ENCODE data around the gene CASK.
"Not testable (repeated sequence)": the region's sequence is repeated elsewhere in the genome, so short reads cannot be mapped to it uniquely, and the experiment has no call there.

Gene CASK

GRCh38 chrX:41722214-41722613 lies 201.1 kb downstream of the CASK start:
- H3K9ac ChIP-seq (ENCODE audit: low read length), result no peak overlapping the region
- no peaks in the 10 kb centered on the region for H3K9me3 ChIP-seq (replicated peaks; ENCODE audit: insufficient read depth, low read length)
- no peaks in the 10 kb centered on the region for H4K20me1 ChIP-seq (ENCODE audit: insufficient read depth, low read length)
- no peak overlapping the region for H3K4me2 ChIP-seq (ENCODE audit: low read depth, low read length)
- TF ChIP-seq EZH2phosphoT487 (IDR thresholded peaks at IDR 0.05; ENCODE audit: low read length) (no peak), EZH2 (optimal IDR thresholded peaks at IDR 0.05; ENCODE audit: low read depth, low read length) (no peak), CTCF (IDR thresholded peaks at IDR 0.05; ENCODE audit: low read length) (no peak)
- no peak overlapping the region for H3K4me3 ChIP-seq (ENCODE audit: low read length)
- H3K4me1 ChIP-seq (ENCODE audit: low read length), result no peaks in the 10 kb centered on the region
- DNase-seq, result no peak
- no peaks in the 10 kb centered on the region for H3F3A ChIP-seq (ENCODE audit: insufficient read depth, low read length)
- H2AFZ ChIP-seq (ENCODE audit: low read length), result no peak overlapping the region
- H3K79me2 ChIP-seq (ENCODE audit: low read length), result no peaks in the 10 kb centered on the region
- H3K36me3 ChIP-seq (replicated peaks; ENCODE audit: insufficient read depth, low read length), result no peaks in the 10 kb centered on the region
- H3K9me2 ChIP-seq (replicated peaks; ENCODE audit: insufficient read depth, low read length), result no peaks in the 10 kb centered on the region; the same call in 1 of the 2 replicates
- H3K27ac ChIP-seq (ENCODE audit: low read length), result no peak overlapping the region
- no peaks in the 10 kb centered on the region for H3K27me3 ChIP-seq (replicated peaks; ENCODE audit: insufficient read depth, low read length)

- DNase-seq, result no peak
- H3K36me3 ChIP-seq (replicated peaks; ENCODE audit: insufficient read depth, low read length), result no peaks in the 10 kb centered on the region
- no peaks in the 10 kb centered on the region for H3K79me2 ChIP-seq (ENCODE audit: low read length)
- no peaks in the 10 kb centered on the region for H4K20me1 ChIP-seq (ENCODE audit: insufficient read depth, low read length)
- H2AFZ ChIP-seq (ENCODE audit: low read length), result no peak overlapping the region
- H3K27ac ChIP-seq (ENCODE audit: low read length), result no peak overlapping the region
- no peak for TF ChIP-seq EZH2 (optimal IDR thresholded peaks at IDR 0.05; ENCODE audit: low read depth, low read length)
- no peak for TF ChIP-seq EZH2phosphoT487 (IDR thresholded peaks at IDR 0.05; ENCODE audit: low read length)
- TF ChIP-seq CTCF (IDR thresholded peaks at IDR 0.05; ENCODE audit: low read length), result no peak
- H3K27me3 ChIP-seq (replicated peaks; ENCODE audit: insufficient read depth, low read length), result no peaks in the 10 kb centered on the region
- no peak overlapping the region for H3K4me3 ChIP-seq (ENCODE audit: low read length)
- H3K4me1 ChIP-seq (ENCODE audit: low read length), result no peaks in the 10 kb centered on the region
- H3K9me2 ChIP-seq (replicated peaks; ENCODE audit: insufficient read depth, low read length), result no peaks in the 10 kb centered on the region; the same call in 1 of the 2 replicates
- no peaks in the 10 kb centered on the region for H3K9me3 ChIP-seq (replicated peaks; ENCODE audit: insufficient read depth, low read length)
- no peaks in the 10 kb centered on the region for H3F3A ChIP-seq (ENCODE audit: insufficient read depth, low read length)
- no peak overlapping the region for H3K9ac ChIP-seq (ENCODE audit: low read length)
- no peak overlapping the region for H3K4me2 ChIP-seq (ENCODE audit: low read depth, low read length)
Measured at GRCh38 chrX:41721590-41721989, 201.8 kb downstream of the CASK start.

GRCh38 chrX:41720125-41720779 lies 203.1 kb downstream of the CASK start:
- DNase-seq, result no peak
- Histone ChIP-seq H2AFZ (ENCODE audit: low read length) (no peak overlapping the region), H3K9me3 (replicated peaks; ENCODE audit: insufficient read depth, low read length) (no peaks in the 10 kb centered on the region), H3K27me3 (replicated peaks; ENCODE audit: insufficient read depth, low read length) (no peaks in the 10 kb centered on the region), H4K20me1 (ENCODE audit: insufficient read depth, low read length) (no peaks in the 10 kb centered on the region), H3K4me1 (ENCODE audit: low read length) (no peaks in the 10 kb centered on the region), H3F3A (ENCODE audit: insufficient read depth, low read length) (no peaks in the 10 kb centered on the region), H3K4me3 (ENCODE audit: low read length) (no peak overlapping the region), H3K9ac (ENCODE audit: low read length) (no peak overlapping the region), H3K4me2 (ENCODE audit: low read depth, low read length) (no peak overlapping the region), H3K9me2 (replicated peaks; ENCODE audit: insufficient read depth, low read length) (no peaks in the 10 kb centered on the region; the same call in 1 of the 2 replicates), H3K36me3 (replicated peaks; ENCODE audit: insufficient read depth, low read length) (no peaks in the 10 kb centered on the region), H3K27ac (ENCODE audit: low read length) (no peak overlapping the region), H3K79me2 (ENCODE audit: low read length) (no peaks in the 10 kb centered on the region)
- TF ChIP-seq CTCF (IDR thresholded peaks at IDR 0.05; ENCODE audit: low read length), result no peak
- TF ChIP-seq EZH2 (optimal IDR thresholded peaks at IDR 0.05; ENCODE audit: low read depth, low read length), result no peak
- TF ChIP-seq EZH2phosphoT487 (IDR thresholded peaks at IDR 0.05; ENCODE audit: low read length), result no peak

GRCh38 chrX:41719610-41720009 lies 203.7 kb downstream of the CASK start:
- H3K4me2 ChIP-seq (ENCODE audit: low read depth, low read length); H3K9ac ChIP-seq (ENCODE audit: low read length); H3K27me3 ChIP-seq (replicated peaks; ENCODE audit: insufficient read depth, low read length); H4K20me1 ChIP-seq (ENCODE audit: insufficient read depth, low read length); H3K27ac ChIP-seq (ENCODE audit: low read length); DNase-seq; H3K9me3 ChIP-seq (replicated peaks; ENCODE audit: insufficient read depth, low read length); H3K4me1 ChIP-seq (ENCODE audit: low read length); H3K9me2 ChIP-seq (replicated peaks; ENCODE audit: insufficient read depth, low read length); H3K36me3 ChIP-seq (replicated peaks; ENCODE audit: insufficient read depth, low read length); H2AFZ ChIP-seq (ENCODE audit: low read length); H3K4me3 ChIP-seq (ENCODE audit: low read length); H3K79me2 ChIP-seq (ENCODE audit: low read length); H3F3A ChIP-seq (ENCODE audit: insufficient read depth, low read length): not testable (repeated sequence)
